Activated CD8-positive, alpha-beta memory T cell treated with anti-CD3 and anti-CD28 coated beads, Interleukin-2, amount 10 ng/mL, durations not matched to agents 7 days and 5 days (primary cell): ENCODE measurements around the gene MICU1. TPM values are rescaled to one million over a fixed set of nuclear protein-coding genes. Genes with fewer than 3 reads are reported as not detected.
"Not testable (repeated sequence)": the region's sequence is repeated elsewhere in the genome, so short reads cannot be mapped to it uniquely, and the experiment has no call there.

Source experiments
- ATAC-seq: fragments of 150-1000 bp; cut with Tn5 transposase; one replicate; pipeline ENCODE4 v1.10.0; 2021; ENCODE audit warnings: moderate library complexity
- CTCF ChIA-PET: fragments of 350-600 bp; sonication (Branson Sonifier 250); formaldehyde crosslinking; loops from one replicate; lab custom pipeline; 2021; ENCODE audit warnings: antibody characterized with exemption; lab: Charles Lee
- DNase-seq: peaks from one replicate; pipeline ENCODE4 v3.0.0-alpha.2; 2020
- H3K27ac Mint-ChIP-seq: one replicate; pipeline ENCODE4 v1.8.0; 2021; ENCODE audit warnings: mild to moderate bottlenecking, mixed read lengths
- H3K27me3 Mint-ChIP-seq: one replicate; pipeline ENCODE4 v1.8.0; 2021; ENCODE audit warnings: mixed read lengths
- H3K36me3 Mint-ChIP-seq: one replicate; pipeline ENCODE4 v1.8.0; 2021; ENCODE audit warnings: mild to moderate bottlenecking, mixed read lengths
- H3K4me1 Mint-ChIP-seq: one replicate; pipeline ENCODE4 v1.8.0; 2021; ENCODE audit warnings: mixed read lengths
- H3K4me3 Mint-ChIP-seq: one replicate; pipeline ENCODE4 v1.8.0; 2021; ENCODE audit warnings: mild to moderate bottlenecking, moderate library complexity, mixed read lengths
- H3K9me3 Mint-ChIP-seq: one replicate; pipeline ENCODE4 v1.8.0; 2022; ENCODE audit warnings: low read depth, mixed read lengths
- total RNA-seq, 2 experiments: library from RNA; stranded (reverse); gene quantifications; one replicate each; pipeline ENCODE4 v1.2.3, GENCODE V29; 2021

Gene MICU1
- total RNA-seq, 2 experiments from 2014 or later: 25.9 to 27.2 TPM

- CTCF ChIA-PET: interaction anchor here (1.0 kb wide), 2 partner anchors 10 to 12 kb away, joined by 3 to 5 read pairs; no protein-coding TSS in a partner anchor
- H3K9me3 Mint-ChIP-seq: no peaks in the 10 kb centered on the region
- no peaks in the 10 kb centered on the region for H3K27me3 Mint-ChIP-seq
- ATAC-seq (no peak), DNase-seq (no peak)
- peaks cover 12% of the 10 kb centered on the region for H3K36me3 Mint-ChIP-seq
- no peak overlapping the region for H3K4me3 Mint-ChIP-seq
- peaks cover 14% of the 10 kb centered on the region for H3K4me1 Mint-ChIP-seq
- no peak overlapping the region for H3K27ac Mint-ChIP-seq
Measured at GRCh38 chr10:72567889-72568640, 57.8 kb downstream of the MICU1 start.

- no peaks in the 10 kb centered on the region for H3K9me3 Mint-ChIP-seq
- peaks cover 17% of the 10 kb centered on the region for H3K36me3 Mint-ChIP-seq
- peaks cover 18% of the 10 kb centered on the region for H3K4me1 Mint-ChIP-seq
- CTCF ChIA-PET: interaction anchor here (1.0 kb wide), 2 partner anchors 9 to 13 kb away, joined by 3 to 5 read pairs; no protein-coding TSS in a partner anchor
- H3K27me3 Mint-ChIP-seq: no peaks in the 10 kb centered on the region
- no peak overlapping the region for H3K4me3 Mint-ChIP-seq
- DNase-seq: no peak
- no peak for ATAC-seq
- no peak overlapping the region for H3K27ac Mint-ChIP-seq
Measured at GRCh38 chr10:72567421-72567820, 58.5 kb downstream of the MICU1 start.

DNA sequence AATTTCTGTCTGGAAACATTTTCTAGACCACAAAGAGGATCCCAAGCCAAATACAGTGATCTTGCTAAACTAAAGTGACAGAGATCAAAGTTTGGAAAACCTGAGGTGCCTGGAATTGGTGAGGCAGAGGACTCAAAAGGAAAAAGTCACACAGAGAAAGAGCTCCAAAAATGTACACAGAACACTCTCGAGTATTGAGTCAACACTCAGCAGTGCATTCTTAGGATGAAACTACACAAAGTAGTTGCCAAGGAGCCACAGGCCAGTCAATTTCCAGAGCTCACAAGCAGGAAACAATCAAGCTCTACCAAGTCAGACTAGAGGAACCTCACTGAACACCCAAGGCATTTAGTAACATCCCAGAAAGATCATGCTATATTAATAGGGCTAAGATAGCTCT lies 61.3 kb downstream of the MICU1 start:
- Mint-ChIP-seq H3K27me3 (no peaks in the 10 kb centered on the region), H3K27ac (peak overlapping the region; percentile 58), H3K4me1 (peaks cover 22% of the 10 kb centered on the region), H3K36me3 (peaks cover 38% of the 10 kb centered on the region), H3K4me3 (no peak overlapping the region), H3K9me3 (no peaks in the 10 kb centered on the region)
- peak; percentile 43 for ATAC-seq
- peak; percentile 43 for DNase-seq
- CTCF ChIA-PET: interaction anchor here (0.9 to 1.1 kb wide), 2 partner anchors 103 to 142 kb away, joined by 3 read pairs; no protein-coding TSS in a partner anchor

- H3K4me3 Mint-ChIP-seq: peak overlapping the region; percentile 54
- no peaks in the 10 kb centered on the region for H3K9me3 Mint-ChIP-seq
- CTCF ChIA-PET: interaction anchor here (1.2 kb wide), 1 partner anchor 74 kb away, joined by 3 read pairs; no protein-coding TSS in a partner anchor
- H3K4me1 Mint-ChIP-seq: peaks cover 22% of the 10 kb centered on the region
- peak; percentile 65 for ATAC-seq
- H3K36me3 Mint-ChIP-seq: peaks cover 42% of the 10 kb centered on the region
- no peaks in the 10 kb centered on the region for H3K27me3 Mint-ChIP-seq
- H3K27ac Mint-ChIP-seq: peak overlapping the region; percentile 75
- peak; percentile 43 for DNase-seq
Measured at GRCh38 chr10:72563327-72563932, 62.4 kb downstream of the MICU1 start.

DNA sequence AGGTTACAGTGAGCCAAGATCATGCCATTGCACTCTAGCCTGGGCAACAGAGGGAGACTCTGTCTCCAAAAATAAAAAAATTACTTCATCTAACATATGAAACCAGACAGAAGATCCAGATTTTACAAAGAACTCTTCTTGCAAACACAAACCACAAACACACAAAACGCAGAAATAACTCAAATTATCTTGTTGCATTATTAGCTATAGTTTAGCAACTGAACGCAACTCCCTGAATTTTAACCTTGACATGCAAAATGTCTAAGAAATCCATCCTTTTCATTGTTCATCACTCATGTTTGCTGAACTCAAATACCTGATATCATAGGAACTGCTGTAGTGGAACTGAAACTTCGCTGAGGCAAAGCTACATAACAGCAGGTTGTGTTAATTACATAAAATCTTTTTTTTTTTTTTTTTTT lies 64.1 kb downstream of the MICU1 start:
- Mint-ChIP-seq H3K4me1 (peaks cover 22% of the 10 kb centered on the region), H3K9me3 (no peaks in the 10 kb centered on the region), H3K27me3 (no peaks in the 10 kb centered on the region), H3K36me3 (peaks cover 42% of the 10 kb centered on the region), H3K4me3 (no peak overlapping the region), H3K27ac (no peak overlapping the region)
- ATAC-seq (no peak), DNase-seq (no peak)
- CTCF ChIA-PET: no interaction called here

DNA sequence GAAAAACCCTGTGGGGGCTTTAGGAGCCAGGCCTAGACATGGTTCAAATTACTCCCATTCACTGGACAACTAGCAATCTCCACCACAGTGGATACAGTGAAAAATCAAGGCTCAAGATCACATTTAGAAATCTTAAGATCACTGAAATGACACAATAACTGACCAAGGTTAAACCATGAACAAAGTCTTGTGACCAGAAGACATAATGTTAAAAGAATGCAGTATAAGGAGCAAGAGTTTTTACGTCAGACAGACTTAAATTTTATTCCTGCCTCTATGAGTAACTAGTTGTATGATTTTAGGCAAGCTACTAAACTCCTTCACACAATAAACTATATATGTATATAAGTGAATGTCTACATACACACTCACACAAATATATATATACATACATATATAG lies 68.5 kb downstream of the MICU1 start:
- Mint-ChIP-seq H3K27me3 (no peaks in the 10 kb centered on the region), H3K4me1 (peaks cover 4% of the 10 kb centered on the region), H3K36me3 (peaks cover 27% of the 10 kb centered on the region), H3K4me3 (no peak overlapping the region), H3K27ac (no peak overlapping the region), H3K9me3 (no peaks in the 10 kb centered on the region)
- CTCF ChIA-PET: no interaction called here
- no peak for ATAC-seq
- DNase-seq: no peak

- Mint-ChIP-seq H3K27ac (no peak overlapping the region), H3K27me3 (no peaks in the 10 kb centered on the region), H3K36me3 (peaks cover 9% of the 10 kb centered on the region), H3K4me3 (no peak overlapping the region), H3K9me3 (no peaks in the 10 kb centered on the region), H3K4me1 (no peaks in the 10 kb centered on the region)
- CTCF ChIA-PET: no interaction called here
- DNase-seq (no peak), ATAC-seq (no peak)
Measured at GRCh38 chr10:72552857-72553256, 73.0 kb downstream of the MICU1 start.

DNA sequence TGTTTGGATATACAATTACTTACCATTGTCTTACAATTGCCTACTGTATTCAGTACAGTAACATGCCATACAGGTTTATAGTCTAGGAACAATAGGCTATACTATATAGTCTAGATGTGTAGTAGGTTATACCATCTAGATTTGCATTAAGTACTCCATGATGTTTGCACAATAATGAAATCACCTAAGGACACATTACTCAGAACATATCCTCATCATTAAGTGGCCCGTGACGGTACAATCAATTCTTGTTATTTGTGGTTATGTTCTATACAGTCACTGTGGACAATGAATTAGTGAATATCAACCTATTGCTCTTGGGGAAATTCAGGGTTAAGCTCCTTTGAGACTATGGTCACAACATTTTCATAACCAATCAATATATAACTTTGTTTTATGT lies 75.6 kb downstream of the MICU1 start:
- DNase-seq: no peak
- no peaks in the 10 kb centered on the region for H3K4me1 Mint-ChIP-seq
- CTCF ChIA-PET: interaction anchor here (0.8 kb wide), 1 partner anchor 181 kb away, joined by 3 read pairs; no protein-coding TSS in a partner anchor
- no peaks in the 10 kb centered on the region for H3K27me3 Mint-ChIP-seq
- no peaks in the 10 kb centered on the region for H3K9me3 Mint-ChIP-seq
- no peak overlapping the region for H3K4me3 Mint-ChIP-seq
- no peak for ATAC-seq
- H3K36me3 Mint-ChIP-seq: peaks cover 12% of the 10 kb centered on the region
- no peak overlapping the region for H3K27ac Mint-ChIP-seq

- H3K36me3 Mint-ChIP-seq: peaks cover 24% of the 10 kb centered on the region
- DNase-seq (no peak), ATAC-seq (no peak)
- no peaks in the 10 kb centered on the region for H3K9me3 Mint-ChIP-seq
- no peak overlapping the region for H3K4me3 Mint-ChIP-seq
- no peaks in the 10 kb centered on the region for H3K4me1 Mint-ChIP-seq
- H3K27ac Mint-ChIP-seq: no peak overlapping the region
- H3K27me3 Mint-ChIP-seq: no peaks in the 10 kb centered on the region
- CTCF ChIA-PET: no interaction called here
Measured at GRCh38 chr10:72545546-72545945, 80.3 kb downstream of the MICU1 start.

DNA sequence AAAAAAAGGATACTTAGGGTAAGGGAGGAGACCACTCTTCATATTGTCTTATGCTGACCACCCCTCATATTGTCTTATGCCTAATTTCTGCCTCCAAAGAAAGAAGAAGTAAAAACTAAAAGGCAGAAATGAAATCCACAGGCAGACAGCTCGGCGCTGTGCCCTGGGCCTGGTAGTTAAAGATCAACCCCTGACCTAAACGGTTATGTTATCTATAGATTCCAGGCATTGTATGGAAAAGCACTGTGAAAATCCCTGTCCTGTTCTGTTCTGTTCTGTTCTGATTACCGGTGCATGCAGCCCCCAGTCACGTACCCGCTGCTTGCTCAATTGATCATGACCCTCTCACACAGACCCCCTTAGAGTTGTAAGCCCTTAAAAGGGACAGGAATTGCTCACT lies 82.0 kb downstream of the MICU1 start:
- ATAC-seq, H3K4me3 Mint-ChIP-seq, H3K9me3 Mint-ChIP-seq, H3K4me1 Mint-ChIP-seq, H3K27me3 Mint-ChIP-seq, H3K27ac Mint-ChIP-seq, DNase-seq, CTCF ChIA-PET: not testable (repeated sequence)
- H3K36me3 Mint-ChIP-seq: peaks cover 23% of the 10 kb centered on the region

DNA sequence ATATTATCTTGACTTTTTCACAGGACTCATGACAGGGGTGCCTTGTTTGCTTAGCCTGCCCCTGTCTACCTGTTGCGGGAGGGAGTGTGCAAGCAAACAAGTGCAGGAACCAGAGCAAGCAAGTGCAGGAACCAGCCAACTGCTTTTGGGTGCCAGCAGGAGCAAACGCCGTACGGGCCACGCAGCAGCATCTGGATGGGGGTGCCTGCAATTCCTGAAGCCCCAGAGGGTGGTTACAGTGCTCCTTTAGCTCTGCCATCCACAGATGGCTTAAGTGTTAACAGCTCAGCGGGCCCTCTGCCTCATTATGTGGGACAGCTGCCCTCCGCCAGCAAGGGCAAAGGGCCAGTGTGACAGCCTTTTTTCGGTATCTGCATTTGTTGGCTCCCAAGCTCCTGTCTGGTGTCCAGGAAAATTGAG lies 83.5 kb downstream of the MICU1 start:
- Mint-ChIP-seq H3K4me3 (no peak overlapping the region), H3K9me3 (no peaks in the 10 kb centered on the region), H3K27me3 (no peaks in the 10 kb centered on the region), H3K27ac (no peak overlapping the region), H3K4me1 (peaks cover 2% of the 10 kb centered on the region), H3K36me3 (peaks cover 19% of the 10 kb centered on the region)
- CTCF ChIA-PET: no interaction called here
- DNase-seq (no peak), ATAC-seq (no peak)

DNA sequence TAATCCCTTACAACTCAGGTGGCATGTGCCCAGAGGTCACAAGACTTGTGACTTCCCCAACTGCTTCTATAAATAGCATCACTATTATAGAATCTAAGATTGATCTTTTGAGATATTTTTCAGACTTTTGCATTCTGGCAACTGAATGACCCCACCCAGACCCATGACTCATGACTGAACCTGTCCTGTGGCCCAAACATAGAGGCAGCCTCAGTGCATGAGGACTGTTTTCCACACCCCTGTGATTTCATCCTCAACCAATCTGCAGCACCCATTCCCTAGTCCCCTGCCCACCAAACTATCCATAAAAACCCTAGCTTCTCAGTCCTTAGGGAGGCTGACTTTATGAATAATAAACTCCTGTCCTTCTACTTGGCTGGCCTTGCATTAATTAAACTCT lies 84.5 kb downstream of the MICU1 start:
- Mint-ChIP-seq H3K36me3 (peaks cover 19% of the 10 kb centered on the region), H3K9me3 (no peaks in the 10 kb centered on the region)

GRCh38 chr10:72540193-72540807 lies 85.6 kb downstream of the MICU1 start:
- CTCF ChIA-PET: interaction anchor here (0.7 kb wide), 1 partner anchor 110 kb away, joined by 5 read pairs; no protein-coding TSS in a partner anchor
- H3K27me3 Mint-ChIP-seq: no peaks in the 10 kb centered on the region
- H3K9me3 Mint-ChIP-seq: no peaks in the 10 kb centered on the region

More for the DNA sequence above, 84.5 kb downstream of the MICU1 start:
- no peak for DNase-seq
- peaks cover 4% of the 10 kb centered on the region for H3K4me1 Mint-ChIP-seq
- H3K4me3 Mint-ChIP-seq: no peak overlapping the region
- CTCF ChIA-PET: interaction anchor here (0.6 kb wide), 1 partner anchor 63 kb away, joined by 3 read pairs; no protein-coding TSS in a partner anchor
- no peaks in the 10 kb centered on the region for H3K27me3 Mint-ChIP-seq
- no peak for ATAC-seq
- no peak overlapping the region for H3K27ac Mint-ChIP-seq

More at GRCh38 chr10:72540193-72540807, 85.6 kb downstream of the MICU1 start:
- Mint-ChIP-seq H3K36me3 (peaks cover 19% of the 10 kb centered on the region), H3K4me3 (no peak overlapping the region), H3K4me1 (peaks cover 4% of the 10 kb centered on the region), H3K27ac (no peak overlapping the region)
- ATAC-seq (no peak), DNase-seq (no peak)
